Lower leg skin (tissue), 3 donors: ENCODE measurements around the gene NKAIN2.

Experiments used
- POLR2A ChIP-seq, 2 donors: fragments of 450-650 bp; IDR thresholded peaks; one replicate each; pipeline ENCODE4 v1.6.1; 2016 to 2017; ENCODE audit warnings: antibody characterized with exemption in 2 of 2, mild to moderate bottlenecking in 1 of 2, moderate library complexity in 1 of 2
- TF ChIP-seq, protein P1 (sequence below), 3 donors: fragments of 450-650 bp; IDR thresholded peaks; one replicate each; pipeline ENCODE4 v1.5.1; 2016; ENCODE audit warnings: antibody characterized with exemption in 3 of 3, mild to moderate bottlenecking in 3 of 3, moderate library complexity in 2 of 3

DNA sequence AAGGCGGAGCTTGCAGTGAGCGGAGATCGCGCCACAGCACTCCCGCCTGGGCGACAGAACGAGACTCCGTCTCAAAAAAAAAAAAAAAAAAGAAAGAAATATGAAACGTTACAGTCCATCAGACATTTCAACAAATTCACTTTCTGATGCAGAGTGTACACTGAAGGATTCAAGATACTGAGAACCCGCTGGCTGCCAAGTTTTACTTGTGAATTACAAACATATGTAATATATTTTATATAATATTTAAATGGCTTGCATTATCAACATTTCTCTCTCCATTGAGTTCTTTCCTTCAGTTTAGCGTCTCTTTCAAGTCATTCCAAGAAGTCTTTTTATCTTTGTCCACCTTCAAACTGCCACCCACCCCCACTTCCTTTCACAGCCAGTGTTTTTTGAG, 917.7 kb downstream of the NKAIN2 start:
- TF ChIP-seq, protein P1, sequence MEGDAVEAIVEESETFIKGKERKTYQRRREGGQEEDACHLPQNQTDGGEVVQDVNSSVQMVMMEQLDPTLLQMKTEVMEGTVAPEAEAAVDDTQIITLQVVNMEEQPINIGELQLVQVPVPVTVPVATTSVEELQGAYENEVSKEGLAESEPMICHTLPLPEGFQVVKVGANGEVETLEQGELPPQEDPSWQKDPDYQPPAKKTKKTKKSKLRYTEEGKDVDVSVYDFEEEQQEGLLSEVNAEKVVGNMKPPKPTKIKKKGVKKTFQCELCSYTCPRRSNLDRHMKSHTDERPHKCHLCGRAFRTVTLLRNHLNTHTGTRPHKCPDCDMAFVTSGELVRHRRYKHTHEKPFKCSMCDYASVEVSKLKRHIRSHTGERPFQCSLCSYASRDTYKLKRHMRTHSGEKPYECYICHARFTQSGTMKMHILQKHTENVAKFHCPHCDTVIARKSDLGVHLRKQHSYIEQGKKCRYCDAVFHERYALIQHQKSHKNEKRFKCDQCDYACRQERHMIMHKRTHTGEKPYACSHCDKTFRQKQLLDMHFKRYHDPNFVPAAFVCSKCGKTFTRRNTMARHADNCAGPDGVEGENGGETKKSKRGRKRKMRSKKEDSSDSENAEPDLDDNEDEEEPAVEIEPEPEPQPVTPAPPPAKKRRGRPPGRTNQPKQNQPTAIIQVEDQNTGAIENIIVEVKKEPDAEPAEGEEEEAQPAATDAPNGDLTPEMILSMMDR (IDR thresholded peaks at IDR 0.05) = no peak
- no peak for TF ChIP-seq POLR2A (IDR thresholded peaks at IDR 0.05)
